Neural cell (in vitro differentiated cells): ENCODE data around the gene ARID1B.

Experiments
- CTCF ChIP-seq: fragments of 450-650 bp; IDR thresholded peaks from 2 replicates; pipeline ENCODE4 v1.5.1; 2014; ENCODE audit warnings: antibody characterized with exemption, mild to moderate bottlenecking, moderate library complexity; ENCODE audit not compliant: poor library complexity, severe bottlenecking
- EZH2 ChIP-seq: fragments of 200-600, 300-800 bp; shearing (Covaris generic), sonication (generic); IDR thresholded peaks from 2 replicates; pipeline ENCODE4 v1.6.1; 2014; ENCODE audit warnings: antibody characterized with exemption, low read length, borderline replicate concordance, mild to moderate bottlenecking; ENCODE audit not compliant: insufficient read depth, poor library complexity, severe bottlenecking
- POLR2AphosphoS5 ChIP-seq: IDR thresholded peaks from 2 replicates; pipeline ENCODE4 v1.6.1; 2012
- RAD21 ChIP-seq: fragments of 450-650 bp; conservative IDR thresholded peaks from 2 replicates; pipeline ENCODE4 v1.6.1; 2014; ENCODE audit warnings: antibody characterized with exemption, mild to moderate bottlenecking, moderate library complexity
- TAF1 ChIP-seq: IDR thresholded peaks from 2 replicates; pipeline ENCODE4 v1.6.1; 2012; ENCODE audit warnings: low read depth

GRCh38 chr6:157012355-157012754 lies 235.2 kb downstream of the ARID1B start:
- no peak for TF ChIP-seq EZH2
- TF ChIP-seq CTCF: no peak
- TF ChIP-seq RAD21: no peak
- TF ChIP-seq TAF1: no peak
- no peak for TF ChIP-seq POLR2AphosphoS5
